ENCODE data around the gene LRRC75A. TPM values are rescaled to one million over a fixed set of nuclear protein-coding genes. Genes with fewer than 3 reads are reported as not detected.

The LRRC75A gene
- total RNA-seq, 1 experiment from 2014 or later = 10.1 TPM

DNA sequence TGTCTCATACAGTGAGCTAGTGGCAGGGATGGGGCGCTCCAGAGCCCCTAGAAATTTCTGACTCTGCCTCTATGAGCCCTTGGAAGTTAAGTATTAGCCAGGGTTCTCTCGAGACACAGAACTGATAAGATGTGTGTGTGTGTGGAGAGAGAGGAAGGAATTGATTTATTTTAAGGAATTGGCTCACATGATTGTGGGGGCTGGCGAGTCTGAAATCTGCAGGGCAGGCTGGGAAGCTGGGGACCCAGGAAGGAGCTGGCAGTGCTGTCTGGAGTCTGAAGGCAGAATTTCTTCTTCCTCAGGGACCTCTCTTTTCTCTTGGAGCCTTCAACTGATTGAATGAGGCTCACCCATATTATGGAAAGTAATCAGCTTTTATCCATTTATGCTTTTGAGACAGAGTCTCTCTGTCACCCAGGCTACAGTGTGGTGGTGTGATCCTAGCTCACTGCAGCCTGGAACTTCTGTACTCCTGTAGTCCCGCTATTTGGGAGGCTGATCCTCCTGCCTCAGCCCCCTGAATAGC, 16.8 kb downstream of the LRRC75A start:
- no peak overlapping the region for H3T11ph ChIP-seq (ENCODE audit: low read length)
- no peak overlapping the region for H3K4me3 Mint-ChIP-seq
- H2BK12ac ChIP-seq (ENCODE audit: insufficient read length, low read depth, low read length) = no peak overlapping the region
- H2BK20ac ChIP-seq (ENCODE audit: low read depth, low read length, poor library complexity, severe bottlenecking) = no peak overlapping the region
- TF ChIP-seq, protein P1, sequence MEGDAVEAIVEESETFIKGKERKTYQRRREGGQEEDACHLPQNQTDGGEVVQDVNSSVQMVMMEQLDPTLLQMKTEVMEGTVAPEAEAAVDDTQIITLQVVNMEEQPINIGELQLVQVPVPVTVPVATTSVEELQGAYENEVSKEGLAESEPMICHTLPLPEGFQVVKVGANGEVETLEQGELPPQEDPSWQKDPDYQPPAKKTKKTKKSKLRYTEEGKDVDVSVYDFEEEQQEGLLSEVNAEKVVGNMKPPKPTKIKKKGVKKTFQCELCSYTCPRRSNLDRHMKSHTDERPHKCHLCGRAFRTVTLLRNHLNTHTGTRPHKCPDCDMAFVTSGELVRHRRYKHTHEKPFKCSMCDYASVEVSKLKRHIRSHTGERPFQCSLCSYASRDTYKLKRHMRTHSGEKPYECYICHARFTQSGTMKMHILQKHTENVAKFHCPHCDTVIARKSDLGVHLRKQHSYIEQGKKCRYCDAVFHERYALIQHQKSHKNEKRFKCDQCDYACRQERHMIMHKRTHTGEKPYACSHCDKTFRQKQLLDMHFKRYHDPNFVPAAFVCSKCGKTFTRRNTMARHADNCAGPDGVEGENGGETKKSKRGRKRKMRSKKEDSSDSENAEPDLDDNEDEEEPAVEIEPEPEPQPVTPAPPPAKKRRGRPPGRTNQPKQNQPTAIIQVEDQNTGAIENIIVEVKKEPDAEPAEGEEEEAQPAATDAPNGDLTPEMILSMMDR (conservative IDR thresholded peaks at IDR 0.05) = no peak
- H3K9me3 ChIP-seq (ENCODE audit: control insufficient read depth, low read depth, low read length) = no peaks in the 10 kb centered on the region
- no peak overlapping the region for H3K9ac ChIP-seq (ENCODE audit: extremely low read depth, insufficient read length, low read length)
- H3K23me2 ChIP-seq (ENCODE audit: insufficient read length, low read depth, low read length, poor library complexity, severe bottlenecking) = no peaks in the 10 kb centered on the region
- no peaks in the 10 kb centered on the region for H3K27me3 Mint-ChIP-seq (ENCODE audit: low read depth)
- no CpG with 5 or more reads among the region's 4 CpGs for WGBS (ENCODE audit: extremely low coverage, insufficient read length, low lambda C conversion rate)
- H4K8ac ChIP-seq (replicated peaks; ENCODE audit: insufficient read length, low read depth, low read length) = no peak overlapping the region
- no peak overlapping the region for H2AFZ ChIP-seq (ENCODE audit: low read length)
- no peak overlapping the region for H4K5ac ChIP-seq (ENCODE audit: insufficient read length, low read depth, low read length)
- H3K9me3 Mint-ChIP-seq = no peaks in the 10 kb centered on the region
- no peaks in the 10 kb centered on the region; the same call in 1 of the 2 replicates for H3K79me2 ChIP-seq (ENCODE audit: insufficient read depth, low read length)
- no peak overlapping the region for H3K4ac ChIP-seq (ENCODE audit: low read depth, low read length)
- H3K36me3 Mint-ChIP-seq (ENCODE audit: insufficient read depth in 1 of 3, low read depth in 3 of 3) = peaks cover 3 to 5% (median 4%) of the 10 kb centered on the region in 3 experiments; a peak in 2 of 7 replicates
- no peak overlapping the region for H2BK5ac ChIP-seq (ENCODE audit: insufficient read length, low read length)
- no peaks in the 10 kb centered on the region for H3K27me3 ChIP-seq (ENCODE audit: insufficient read depth, low read length)
- H3K79me1 ChIP-seq (ENCODE audit: insufficient read depth, low read depth, low read length, poor library complexity, severe bottlenecking) = no peaks in the 10 kb centered on the region
- H2BK120ac ChIP-seq (ENCODE audit: low read depth, low read length, poor library complexity, severe bottlenecking) = no peak overlapping the region
- peaks cover 34 to 40% of the 10 kb centered on the region in 2 experiments for H3K4me1 Mint-ChIP-seq
- 0 out of 2 replicates have a peak, but pooled peaks cover 5% of the 10 kb centered on the region for H3K4me1 ChIP-seq (ENCODE audit: insufficient read depth, low read length)
- H3K27ac Mint-ChIP-seq = peak overlapping the region in 1 of 3 experiments; percentile 7; a peak in 3 of 7 replicates
- no peak overlapping the region for H3K18ac ChIP-seq (ENCODE audit: insufficient read length, low read depth, low read length)
- no peak overlapping the region for H2AK5ac ChIP-seq (ENCODE audit: insufficient read length, low read length)
- no peak overlapping the region for H4K91ac ChIP-seq (ENCODE audit: insufficient read length, low read depth, low read length)
- no peak overlapping the region for H3K27ac ChIP-seq (ENCODE audit: insufficient read length, low read depth, low read length)
- no peak overlapping the region for H3K23ac ChIP-seq (ENCODE audit: insufficient read length, low read depth, low read length)
- no peak overlapping the region for H2BK15ac ChIP-seq (ENCODE audit: low read depth, low read length)
- H3K56ac ChIP-seq (ENCODE audit: insufficient read length, low read depth, low read length) = no peak overlapping the region
- no peak overlapping the region for H3K14ac ChIP-seq (ENCODE audit: insufficient read depth, low read length)
- H4K20me1 ChIP-seq (ENCODE audit: control insufficient read depth, insufficient read depth, insufficient read length) = no peaks in the 10 kb centered on the region
- no peak for DNase-seq
- no peak overlapping the region for H3K4me2 ChIP-seq (ENCODE audit: insufficient read depth, insufficient read length, low read length)
